KOPT-K1 (cell line): ENCODE data around the gene MYL11.
A peak's percentile ranks its signal among the peaks of the same experiment; 100 is the strongest.
"Not testable (repeated sequence)": the region's sequence is repeated elsewhere in the genome, so short reads cannot be mapped to it uniquely, and the experiment has no call there.

Source experiments
- H3K27ac ChIP-seq: fragments of 200-600 bp; sonication (generic); 2 replicates; pipeline ENCODE4 v1.5.1; 2016; ENCODE audit warnings: antibody characterized with exemption, mild to moderate bottlenecking, low read depth, low read length; ENCODE audit not compliant: poor library complexity, severe bottlenecking
- H3K36me3 ChIP-seq: fragments of 200-600 bp; sonication (generic); 2 replicates; pipeline ENCODE4 v1.5.1; 2017; ENCODE audit warnings: antibody characterized with exemption, mild to moderate bottlenecking, low read length, moderate library complexity; ENCODE audit not compliant: insufficient read depth
- H3K9me3 ChIP-seq: fragments of 200-600 bp; sonication (generic); 2 replicates; pipeline ENCODE4 v1.5.1; 2017; ENCODE audit warnings: antibody characterized with exemption, low read length, mild to moderate bottlenecking; ENCODE audit not compliant: insufficient read depth, poor library complexity, severe bottlenecking

The MYL11 gene

GRCh38 chr16:30374538-30374937 lies at the start of gene MYL11:
MYL11 (plus strand) TSS chr16:30374802; CDS start chr16:30374858, 56 bp downstream.
- Histone ChIP-seq H3K9me3 (no peaks in the 10 kb centered on the region), H3K27ac (no peak within 1 kb of the TSS), H3K36me3 (peaks cover 17% of the 10 kb centered on the region)

GRCh38 chr16:30334473-30334989 lies 40.1 kb upstream of the MYL11 start:
- H3K36me3 ChIP-seq, H3K9me3 ChIP-seq: not testable (repeated sequence)
- H3K27ac ChIP-seq = peak overlapping the region; percentile 73

- H3K27ac ChIP-seq = peak overlapping the region; percentile 73
- not testable (repeated sequence) for H3K9me3 ChIP-seq, H3K36me3 ChIP-seq
These were observed 39.5 kb upstream of the MYL11 start for GRCh38 chr16:30335028-30335597.

- Histone ChIP-seq H3K36me3 (no peaks in the 10 kb centered on the region), H3K27ac (peak overlapping the region; percentile 73), H3K9me3 (no peaks in the 10 kb centered on the region)
These were observed 38.8 kb upstream of the MYL11 start for GRCh38 chr16:30335598-30336474.

GRCh38 chr16:30337964-30338357 lies 36.6 kb upstream of the MYL11 start:
- H3K27ac ChIP-seq, H3K9me3 ChIP-seq, H3K36me3 ChIP-seq: not testable (repeated sequence)

GRCh38 chr16:30338715-30339114 lies 35.9 kb upstream of the MYL11 start:
- H3K36me3 ChIP-seq, H3K27ac ChIP-seq, H3K9me3 ChIP-seq: not testable (repeated sequence)

GRCh38 chr16:30340621-30341020 lies 34.0 kb upstream of the MYL11 start:
- Histone ChIP-seq H3K36me3 (no peaks in the 10 kb centered on the region), H3K27ac (peak overlapping the region; percentile 24), H3K9me3 (no peaks in the 10 kb centered on the region)

- not testable (repeated sequence) for H3K36me3 ChIP-seq, H3K9me3 ChIP-seq
- H3K27ac ChIP-seq = peak overlapping the region; percentile 29
These were observed 32.6 kb upstream of the MYL11 start for GRCh38 chr16:30341971-30342370.

- H3K9me3 ChIP-seq = no peaks in the 10 kb centered on the region
- H3K27ac ChIP-seq = peak overlapping the region; percentile 29
These were observed 31.7 kb upstream of the MYL11 start for GRCh38 chr16:30342751-30343490.

GRCh38 chr16:30343491-30343820 lies 31.1 kb upstream of the MYL11 start:
- H3K36me3 ChIP-seq, H3K9me3 ChIP-seq, H3K27ac ChIP-seq: not testable (repeated sequence)

More at GRCh38 chr16:30342751-30343490, 31.7 kb upstream of the MYL11 start:
- H3K36me3 ChIP-seq = no peaks in the 10 kb centered on the region; the same call in 1 of the 2 replicates

GRCh38 chr16:30346286-30346685 lies 28.3 kb upstream of the MYL11 start:
- Histone ChIP-seq H3K27ac (no peak overlapping the region), H3K9me3 (no peaks in the 10 kb centered on the region)

GRCh38 chr16:30348113-30348512 lies 26.5 kb upstream of the MYL11 start:
- H3K36me3 ChIP-seq = peaks cover 43% of the 10 kb centered on the region
- no peak overlapping the region for H3K27ac ChIP-seq
- no peaks in the 10 kb centered on the region for H3K9me3 ChIP-seq

More at GRCh38 chr16:30346286-30346685, 28.3 kb upstream of the MYL11 start:
- H3K36me3 ChIP-seq = peaks cover 24% of the 10 kb centered on the region

- Histone ChIP-seq H3K9me3 (no peaks in the 10 kb centered on the region), H3K36me3 (peaks cover 51% of the 10 kb centered on the region), H3K27ac (no peak overlapping the region)
These were observed 25.7 kb upstream of the MYL11 start for GRCh38 chr16:30348929-30349328.

GRCh38 chr16:30349675-30350074 lies 24.9 kb upstream of the MYL11 start:
- Histone ChIP-seq H3K27ac (no peak overlapping the region), H3K36me3 (peaks cover 52% of the 10 kb centered on the region), H3K9me3 (no peaks in the 10 kb centered on the region)
